Bronchial epithelial cell (primary cell): ENCODE data around the gene ONECUT3. TPM values are rescaled to one million over a fixed set of nuclear protein-coding genes. Genes with fewer than 3 reads are reported as not detected.

Experiments used
- DNase-seq: peaks from one replicate; pipeline ENCODE4 v3.0.0-alpha.2; 2010; ENCODE audit warnings: low read depth
- FAIRE-seq: peaks from 2 replicates; lab custom pipeline; 2011; peaks lifted over from hg19 to GRCh38; lab: Jason Lieb, UNC
- H3K27me3 ChIP-seq: 2 replicates; pipeline ENCODE4 v1.5.1; 2011; ENCODE audit warnings: low read length; ENCODE audit not compliant: control insufficient read depth, insufficient read depth
- H3K36me3 ChIP-seq: 2 replicates; pipeline ENCODE4 v1.5.1; 2011; ENCODE audit warnings: low read length; ENCODE audit not compliant: control insufficient read depth, insufficient read depth
- H3K4me3 ChIP-seq: 2 replicates; pipeline ENCODE4 v1.5.1; 2011; ENCODE audit warnings: mild to moderate bottlenecking, low read depth, low read length, control low read depth
- total RNA-seq: library from RNA; depleted of rRNA; stranded (reverse); fragments of >200 nt; gene quantifications from 2 replicates; pipeline ENCODE4 v1.2.1, GENCODE V29; 2014
- TF ChIP-seq, protein P1 (sequence below): IDR thresholded peaks from 2 replicates; pipeline ENCODE4 v1.5.1; 2011; ENCODE audit warnings: mild to moderate bottlenecking, moderate library complexity, low read length, control low read depth, inconsistent platforms; ENCODE audit not compliant: insufficient read depth, severe bottlenecking

Gene ONECUT3
- total RNA-seq, 1 donor from 2014 or later = under 0.01 TPM

DNA sequence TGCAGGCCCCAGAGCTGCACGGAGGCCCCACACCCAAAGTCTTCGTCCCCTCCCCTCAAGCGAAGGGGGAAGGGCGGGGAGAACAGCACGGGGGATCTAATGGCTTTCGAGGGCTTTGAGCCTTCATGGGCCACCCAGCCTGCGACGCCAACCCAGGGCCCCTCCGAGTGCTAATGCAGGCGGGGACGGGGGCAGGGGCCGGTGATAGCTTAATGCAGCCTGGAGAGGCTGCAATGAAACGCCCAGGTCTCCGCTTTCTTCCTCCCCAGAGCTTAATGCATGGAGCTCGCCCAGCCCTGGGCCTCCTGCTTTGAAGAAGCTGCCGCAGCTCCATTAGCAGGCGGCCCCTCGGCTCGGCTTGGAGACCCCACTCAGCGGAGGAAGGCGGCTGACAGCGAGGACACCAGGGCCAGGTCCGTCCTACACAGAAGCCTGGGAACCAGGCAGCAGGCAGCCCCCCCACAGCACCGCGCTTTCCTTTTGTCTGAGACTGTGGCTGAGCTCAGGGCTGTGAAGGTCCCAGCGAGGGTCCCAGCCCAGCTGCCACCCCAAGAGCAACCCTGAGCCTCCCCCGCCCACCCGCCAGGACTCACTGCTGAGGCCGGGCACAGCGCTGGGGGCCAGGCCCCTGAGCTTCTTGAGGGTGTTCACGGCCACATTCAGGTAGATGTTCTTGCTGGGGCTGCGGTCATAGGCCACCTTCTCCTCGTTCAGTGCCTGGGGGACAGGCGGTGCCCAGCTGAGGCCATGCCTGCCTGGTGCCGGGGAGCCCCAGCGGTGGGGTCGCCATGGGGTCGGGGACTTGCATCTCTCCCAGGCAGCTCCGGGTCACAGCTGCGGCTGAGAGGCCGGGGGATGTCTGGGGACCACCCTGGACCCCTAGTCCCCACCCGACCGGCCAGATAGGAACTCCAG is 66.3 kb downstream of the ONECUT3 start:
- peaks cover 37% of the 10 kb centered on the region for H3K36me3 ChIP-seq
- H3K27me3 ChIP-seq = no peaks in the 10 kb centered on the region
- FAIRE-seq (no peak), DNase-seq (no peak)
- no peak overlapping the region for H3K4me3 ChIP-seq
- TF ChIP-seq, protein P1, sequence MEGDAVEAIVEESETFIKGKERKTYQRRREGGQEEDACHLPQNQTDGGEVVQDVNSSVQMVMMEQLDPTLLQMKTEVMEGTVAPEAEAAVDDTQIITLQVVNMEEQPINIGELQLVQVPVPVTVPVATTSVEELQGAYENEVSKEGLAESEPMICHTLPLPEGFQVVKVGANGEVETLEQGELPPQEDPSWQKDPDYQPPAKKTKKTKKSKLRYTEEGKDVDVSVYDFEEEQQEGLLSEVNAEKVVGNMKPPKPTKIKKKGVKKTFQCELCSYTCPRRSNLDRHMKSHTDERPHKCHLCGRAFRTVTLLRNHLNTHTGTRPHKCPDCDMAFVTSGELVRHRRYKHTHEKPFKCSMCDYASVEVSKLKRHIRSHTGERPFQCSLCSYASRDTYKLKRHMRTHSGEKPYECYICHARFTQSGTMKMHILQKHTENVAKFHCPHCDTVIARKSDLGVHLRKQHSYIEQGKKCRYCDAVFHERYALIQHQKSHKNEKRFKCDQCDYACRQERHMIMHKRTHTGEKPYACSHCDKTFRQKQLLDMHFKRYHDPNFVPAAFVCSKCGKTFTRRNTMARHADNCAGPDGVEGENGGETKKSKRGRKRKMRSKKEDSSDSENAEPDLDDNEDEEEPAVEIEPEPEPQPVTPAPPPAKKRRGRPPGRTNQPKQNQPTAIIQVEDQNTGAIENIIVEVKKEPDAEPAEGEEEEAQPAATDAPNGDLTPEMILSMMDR = no peak

DNA sequence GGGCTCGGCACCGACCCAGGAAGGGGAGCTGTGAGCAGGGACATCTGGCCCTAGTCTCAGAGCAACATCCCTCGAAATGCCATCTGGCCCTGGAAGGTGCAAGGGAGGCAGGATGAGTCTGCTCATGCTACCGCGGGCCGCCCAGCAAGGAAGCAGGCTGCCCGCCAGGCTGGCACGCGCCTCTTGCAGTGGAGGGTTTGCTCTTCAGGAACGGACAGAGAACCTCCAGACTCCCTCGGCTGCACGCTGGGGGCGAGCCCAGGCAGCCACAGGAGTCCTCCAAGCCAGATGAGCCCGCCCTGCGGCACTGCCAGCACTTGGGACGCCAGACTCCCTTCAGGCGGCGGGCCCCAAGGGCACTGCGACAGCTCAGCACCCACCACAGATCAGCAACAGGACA is 68.9 kb downstream of the ONECUT3 start:
- no peak overlapping the region for H3K4me3 ChIP-seq
- TF ChIP-seq, protein P1 = no peak
- no peak for DNase-seq
- no peaks in the 10 kb centered on the region for H3K27me3 ChIP-seq
- H3K36me3 ChIP-seq = peaks cover 34% of the 10 kb centered on the region
- no peak for FAIRE-seq

DNA sequence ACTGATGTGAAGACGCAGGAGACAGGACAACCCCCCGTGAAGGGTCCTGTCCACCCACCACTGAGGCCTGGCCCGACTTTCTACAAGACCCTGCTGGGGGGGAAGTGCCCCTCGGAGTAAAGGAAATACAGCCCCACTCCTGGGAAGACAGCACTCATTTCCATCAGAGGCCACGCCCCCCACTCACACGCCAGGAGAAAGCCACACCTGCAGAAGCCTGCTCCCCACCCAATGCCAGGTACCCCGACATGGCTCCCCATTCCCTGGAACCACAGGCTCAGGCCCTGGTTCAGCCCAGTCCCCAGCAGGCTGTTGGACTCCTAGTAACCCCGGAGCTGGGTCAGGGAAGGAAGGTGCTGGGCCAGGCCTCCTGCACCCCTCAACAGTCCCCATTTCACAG is 69.7 kb downstream of the ONECUT3 start:
- Histone ChIP-seq H3K27me3 (no peaks in the 10 kb centered on the region), H3K36me3 (peaks cover 34% of the 10 kb centered on the region), H3K4me3 (no peak overlapping the region)
- FAIRE-seq (no peak), DNase-seq (no peak)
- TF ChIP-seq, protein P1 = no peak

DNA sequence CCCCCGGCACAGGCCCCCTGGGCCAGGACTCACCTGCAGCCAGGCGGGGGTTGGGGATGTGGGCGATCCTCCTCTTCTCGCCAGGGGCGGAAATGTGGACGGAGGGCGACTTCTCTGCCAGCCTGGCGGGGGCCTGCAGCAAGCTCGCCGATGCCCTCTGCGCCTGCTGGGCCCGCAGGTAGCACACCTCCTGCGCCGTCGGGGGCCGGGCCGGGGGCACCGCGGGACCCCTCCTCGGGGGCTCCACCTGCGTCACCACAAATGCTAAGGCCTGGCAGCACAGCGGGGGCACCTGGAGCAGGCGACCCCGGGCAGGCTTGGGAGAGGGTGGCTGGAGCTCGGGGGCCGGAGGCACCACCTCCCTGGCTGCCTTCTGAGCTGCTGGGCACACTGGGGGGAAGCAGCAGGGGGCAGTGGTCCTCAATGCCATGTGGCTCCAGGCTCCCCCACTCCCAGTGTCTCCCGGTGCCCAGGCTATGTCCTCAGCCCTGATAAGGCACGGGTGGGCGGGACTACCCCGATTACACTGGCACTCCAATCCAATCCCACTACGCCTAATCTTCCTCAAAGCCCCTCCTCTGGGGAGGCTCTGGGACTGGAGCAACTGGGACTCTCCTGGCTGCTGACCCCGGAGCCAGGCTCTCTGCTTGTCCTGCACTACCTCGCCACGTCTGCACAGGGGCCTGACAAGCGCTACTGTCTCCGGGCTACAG is 70.4 kb downstream of the ONECUT3 start:
- TF ChIP-seq, protein P1 = no peak
- H3K27me3 ChIP-seq = no peaks in the 10 kb centered on the region
- no peak overlapping the region for H3K4me3 ChIP-seq
- H3K36me3 ChIP-seq = peaks cover 32% of the 10 kb centered on the region
- FAIRE-seq = no peak
- no peak for DNase-seq

DNA sequence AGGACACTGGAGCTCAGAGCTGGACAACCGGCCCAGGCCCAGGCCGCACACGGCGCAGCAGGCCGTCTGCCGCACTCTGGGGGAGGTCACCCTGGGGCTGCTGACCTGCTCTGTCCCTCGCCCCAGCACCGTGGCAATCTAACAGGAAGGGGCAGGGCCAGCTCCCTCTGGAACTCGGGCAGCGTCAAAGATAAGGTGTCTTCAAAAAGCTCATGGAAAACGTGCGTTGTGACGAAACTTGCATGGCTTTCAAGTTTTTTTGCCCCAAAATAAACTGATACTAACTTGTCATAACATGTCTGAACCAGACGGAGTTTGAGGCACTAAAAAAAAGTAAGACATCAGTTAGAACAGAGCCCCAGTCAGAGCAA is 70.9 kb downstream of the ONECUT3 start:
- FAIRE-seq = no peak
- DNase-seq = no peak
- Histone ChIP-seq H3K27me3 (no peaks in the 10 kb centered on the region), H3K4me3 (no peak overlapping the region), H3K36me3 (peaks cover 32% of the 10 kb centered on the region)
- TF ChIP-seq, protein P1 = no peak
